Posterior vena cava (tissue), 2 donors: ENCODE data around the gene BMP7. TPM values are rescaled to one million over a fixed set of nuclear protein-coding genes. Genes with fewer than 3 reads are reported as not detected.
"Not testable (repeated sequence)": the region's sequence is repeated elsewhere in the genome, so short reads cannot be mapped to it uniquely, and the experiment has no call there.

Source experiments
- DNase-seq: peaks from one replicate; pipeline ENCODE4 v3.0.0-alpha.2; 2020; ENCODE audit warnings: low spot score
- intact Hi-C, 2 donors: fragments of 100-400 bp; cut with DNase I; formaldehyde crosslinking; loops; one replicate each; pipeline versions ENCODE4 v1.14.1 to v1.14.2; 2022 to 2023
- total RNA-seq, 2 donors: library from RNA; stranded (reverse); fragmentation: NEBNext Ultra II Directional; extraction: Animal tissue kit (Norgen Biotek cat#: 25700); gene quantifications; one replicate each; pipeline ENCODE4 v1.2.1, GENCODE V29; 2021
- donor health status: DM: yes; HTN: yes; CAD: no.
- donor health status: DM: yes; HTN: yes; CAD: no.

BMP7 gene
- total RNA-seq, 2 donors from 2014 or later = 0.65 TPM; not detected in 1

DNA sequence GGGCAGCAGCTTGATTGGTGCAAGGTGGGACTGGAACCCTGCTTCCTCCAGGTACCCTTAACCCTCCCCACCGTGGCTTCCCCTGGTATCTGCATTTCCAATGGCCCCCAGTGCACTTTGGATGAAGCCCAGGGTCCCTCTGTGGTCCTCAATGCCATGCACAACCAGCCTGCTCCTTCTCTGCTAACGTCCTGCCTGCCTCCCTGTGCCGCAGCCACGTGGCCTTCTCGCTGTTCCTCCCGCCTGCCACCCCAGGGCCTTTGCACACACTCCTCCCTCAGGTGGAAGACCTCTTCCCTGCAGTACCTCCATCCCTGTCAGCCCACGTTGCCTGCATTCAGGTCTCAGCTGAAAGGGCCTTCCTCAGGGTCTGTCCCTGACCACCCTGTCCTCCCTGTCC lies 101.6 kb downstream of the BMP7 start:
- DNase-seq = no peak
- intact Hi-C loops = no loop called here

DNA sequence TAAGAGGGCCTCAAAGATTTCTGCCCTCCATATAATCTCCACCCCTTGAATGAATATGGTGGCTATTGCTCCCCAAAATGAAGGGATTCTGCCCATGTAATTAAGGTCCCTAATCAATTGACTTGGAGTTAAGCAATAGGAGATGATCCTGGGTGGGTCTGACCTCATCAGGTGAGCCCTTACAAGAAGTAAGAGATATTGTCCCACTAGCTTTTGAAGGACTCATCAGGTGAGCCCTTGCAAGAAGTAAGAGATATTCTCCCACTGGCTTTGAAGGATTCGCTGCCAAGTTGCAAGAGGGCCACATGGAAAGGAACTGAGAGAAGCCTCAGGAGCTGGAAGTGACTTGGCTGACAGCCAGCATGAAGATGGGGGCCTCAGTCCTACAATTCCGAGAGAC lies 103.4 kb downstream of the BMP7 start:
- no peak for DNase-seq
- intact Hi-C loops = no loop called here

DNA sequence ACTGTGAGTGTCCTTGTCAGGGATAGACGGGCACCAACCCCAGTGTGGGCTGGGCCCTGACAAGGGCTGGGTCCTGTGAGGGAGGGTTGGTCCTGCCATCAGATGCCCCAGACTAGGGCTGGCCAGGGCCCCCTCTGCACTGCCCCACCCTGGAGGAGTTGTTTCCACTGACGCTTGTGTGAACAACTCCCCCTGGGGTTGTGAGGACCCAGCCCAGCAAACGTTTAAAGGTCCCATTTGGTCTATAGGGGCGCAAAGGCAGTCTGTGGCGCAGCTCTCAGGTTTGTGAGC lies 104.1 kb downstream of the BMP7 start:
- intact Hi-C loops = no loop called here
- DNase-seq = no peak

DNA sequence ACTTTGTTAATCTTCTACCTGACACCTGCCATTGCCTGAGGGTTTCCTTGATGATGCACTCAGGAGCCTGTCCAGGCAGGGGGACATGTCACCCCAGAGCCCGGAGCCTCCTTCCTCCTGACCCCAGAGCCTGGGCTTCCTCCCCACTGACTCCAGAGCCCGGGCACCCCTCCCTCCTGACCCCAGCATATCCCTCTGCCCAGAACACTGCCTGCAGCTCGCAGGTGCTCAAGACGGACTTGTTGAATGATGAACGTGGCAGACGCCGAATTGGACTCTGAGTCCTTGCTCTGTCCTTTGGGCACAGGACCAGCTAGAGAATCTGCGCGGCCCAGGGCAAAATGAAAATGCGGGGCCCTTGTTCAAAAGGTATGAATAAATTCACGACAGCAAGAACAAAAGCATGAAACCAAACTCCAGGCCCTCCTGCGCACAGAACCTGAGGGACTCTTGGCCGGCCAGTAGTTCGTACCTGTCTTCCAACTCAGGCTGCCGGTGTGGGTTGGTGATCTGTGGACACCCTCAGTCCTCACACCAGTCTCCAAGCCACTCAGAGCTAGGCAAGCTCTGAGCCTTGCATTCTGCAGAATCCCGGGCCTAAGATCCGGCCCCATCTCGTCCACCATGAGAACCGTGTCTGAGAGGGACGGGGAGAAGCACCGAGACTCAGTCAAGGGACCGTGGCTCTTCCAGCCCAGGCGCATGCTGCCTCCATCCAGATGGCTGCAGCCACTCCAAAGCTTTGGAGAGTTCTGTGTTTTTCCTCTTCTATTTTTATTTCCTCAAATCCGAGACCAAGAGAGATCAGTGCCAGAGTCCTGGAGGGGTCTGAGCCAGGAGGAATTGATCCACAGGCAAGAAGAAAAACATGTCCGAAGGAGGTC lies 104.7 kb downstream of the BMP7 start:
- intact Hi-C loops = no loop called here
- DNase-seq = no peak

DNA sequence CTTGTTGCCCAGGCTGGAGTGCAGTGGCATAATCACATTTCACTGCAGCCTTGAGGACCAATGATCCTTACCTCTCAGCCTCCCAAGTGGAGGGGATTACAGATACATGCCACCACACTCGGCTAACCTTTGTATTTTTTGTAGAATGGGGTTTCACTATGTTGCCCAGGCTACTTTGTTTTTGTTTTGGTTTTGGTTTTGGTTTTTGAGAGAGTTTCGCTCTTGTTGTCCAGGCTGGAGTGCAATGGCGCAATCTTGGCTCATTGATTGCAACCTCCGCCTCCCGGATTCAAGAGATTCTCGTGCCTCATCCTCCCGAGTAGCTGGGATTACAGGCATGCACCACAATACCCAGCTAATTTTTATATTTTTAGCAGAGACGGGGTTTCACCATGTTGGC lies 105.5 kb downstream of the BMP7 start:
- intact Hi-C loops = no loop called here
- no peak for DNase-seq

DNA sequence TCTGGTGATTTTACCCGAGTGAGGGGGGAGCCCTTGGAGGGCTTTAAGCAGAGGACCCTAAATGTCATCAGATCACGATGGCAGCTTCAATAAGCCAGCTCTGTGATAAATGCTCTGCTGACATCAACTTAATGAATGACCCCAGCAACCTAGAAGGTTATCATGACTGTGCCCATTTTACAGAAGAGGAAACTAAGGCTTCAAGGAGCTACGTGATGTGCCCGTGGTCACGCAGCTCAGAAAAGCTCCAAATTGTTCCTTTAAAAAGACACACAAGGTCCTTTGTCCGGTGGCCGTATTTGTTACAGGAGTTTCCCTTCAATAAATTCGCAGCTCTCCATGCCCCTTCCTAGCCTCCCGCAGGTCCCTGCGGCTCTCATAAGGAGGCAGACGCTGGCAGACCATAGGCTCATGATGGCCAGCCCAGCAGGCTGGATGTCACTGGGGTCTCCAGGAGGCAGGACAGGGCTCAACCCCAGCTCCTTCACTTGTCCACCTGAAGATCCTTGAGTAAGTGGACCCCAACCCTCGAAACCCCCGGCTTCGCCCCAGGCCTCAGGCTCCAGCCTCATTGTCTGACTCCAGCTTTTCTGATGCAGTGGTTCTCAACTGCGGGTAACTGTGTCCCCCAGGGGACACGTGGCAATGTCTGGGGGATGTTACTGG lies 106.4 kb downstream of the BMP7 start:
- intact Hi-C loops = no loop called here
- DNase-seq = no peak

DNA sequence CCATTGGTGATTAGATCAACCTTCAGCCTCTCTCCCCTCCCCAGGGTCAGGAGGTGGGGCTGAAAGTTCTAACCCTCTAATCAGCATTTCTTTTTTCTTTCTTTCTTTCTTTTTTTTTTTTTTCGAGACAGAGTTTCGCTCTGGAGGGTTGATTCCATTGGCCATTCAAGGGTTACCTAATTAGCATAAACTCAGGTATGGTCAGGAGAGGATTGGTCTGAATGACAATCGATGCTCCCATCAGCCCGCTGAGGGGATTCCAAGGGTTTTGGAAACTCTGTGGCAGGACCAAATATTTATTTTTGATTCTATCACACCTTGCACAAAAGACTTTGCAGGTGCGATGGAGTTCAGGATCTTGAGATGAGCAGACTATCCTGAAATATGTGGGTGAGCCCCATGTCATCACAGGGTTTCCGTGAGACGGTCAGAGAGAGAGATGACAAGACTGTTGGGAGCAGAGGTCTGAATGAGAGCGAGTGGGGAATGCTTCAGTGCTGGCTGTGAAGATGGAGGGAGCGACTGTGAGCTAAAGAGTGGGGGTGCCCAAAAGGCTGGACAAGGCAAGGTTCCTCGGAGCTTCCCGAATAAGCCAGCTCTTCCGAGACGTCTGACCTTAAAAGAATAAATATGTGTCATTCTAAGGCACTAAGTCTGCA lies 107.1 kb downstream of the BMP7 start:
- intact Hi-C loops = no loop called here
- no peak for DNase-seq

DNA sequence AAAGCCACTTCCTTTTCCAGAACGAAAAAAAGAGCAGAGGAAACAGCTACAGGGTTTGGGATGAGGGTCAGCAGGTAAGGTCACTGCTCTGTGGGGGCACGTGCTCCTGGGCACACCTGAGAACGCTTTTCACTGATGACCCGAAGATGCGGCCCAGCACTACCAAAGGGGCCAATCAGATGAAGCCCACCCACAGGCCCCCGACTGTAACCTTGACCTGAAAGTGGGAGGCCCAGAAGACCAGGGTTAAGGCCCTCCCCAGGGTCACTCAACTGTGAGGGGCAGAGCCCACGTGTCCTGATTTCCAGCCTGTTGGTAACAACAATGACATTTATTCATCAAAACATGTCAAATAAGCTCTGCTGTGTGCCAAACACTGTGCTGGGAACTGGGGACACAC lies 108.0 kb downstream of the BMP7 start:
- intact Hi-C loops = no loop called here
- no peak for DNase-seq

DNA sequence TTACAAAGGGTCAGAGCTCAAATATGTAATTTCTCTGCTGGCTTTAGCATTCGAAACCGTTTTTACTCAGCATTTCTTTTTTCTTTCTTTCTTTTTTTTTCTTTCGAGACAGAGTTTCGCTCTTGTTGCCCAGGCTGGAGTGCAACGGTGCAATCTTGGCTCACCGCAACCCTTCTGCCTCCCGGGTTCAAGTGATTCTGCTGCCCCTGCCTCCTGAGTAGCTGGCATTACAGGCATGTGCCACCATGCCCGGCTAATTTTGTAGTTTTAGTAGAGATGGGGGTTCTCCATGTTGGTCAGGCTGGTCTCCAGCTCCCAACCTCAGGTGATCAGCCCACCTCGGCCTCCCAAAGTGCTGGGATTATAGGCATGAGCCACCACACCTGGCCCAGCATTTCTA lies 108.7 kb downstream of the BMP7 start:
- intact Hi-C loops, DNase-seq: not testable (repeated sequence)

DNA sequence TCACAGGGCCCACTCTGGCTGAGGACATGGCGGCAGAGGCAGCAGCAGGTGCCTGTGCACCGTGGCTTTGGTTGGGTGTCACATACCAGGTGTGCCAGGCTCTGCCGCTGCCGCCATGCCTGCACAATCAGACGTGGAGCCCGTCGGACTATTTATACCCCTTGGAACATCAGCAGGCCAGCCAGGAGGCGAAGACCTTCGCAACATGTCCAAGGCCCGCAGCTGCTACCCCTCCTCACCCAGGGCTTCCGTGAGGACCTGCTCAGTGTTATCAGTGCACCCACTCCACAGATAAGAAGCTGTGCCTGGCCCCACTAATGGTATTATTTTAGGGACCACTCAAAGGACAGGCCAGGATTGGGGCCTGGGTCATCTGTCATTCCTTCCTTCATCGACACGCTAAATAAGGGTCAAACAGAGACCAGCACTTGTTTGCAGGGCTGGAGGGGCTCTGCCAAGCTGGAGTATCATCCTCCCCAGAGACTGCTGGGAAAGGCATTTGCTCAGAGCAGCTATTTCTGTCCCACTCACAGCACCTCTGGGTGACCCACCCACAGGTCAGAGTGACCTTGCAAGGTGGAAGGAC lies 109.2 kb downstream of the BMP7 start:
- intact Hi-C loops = no loop called here
- DNase-seq = no peak

DNA sequence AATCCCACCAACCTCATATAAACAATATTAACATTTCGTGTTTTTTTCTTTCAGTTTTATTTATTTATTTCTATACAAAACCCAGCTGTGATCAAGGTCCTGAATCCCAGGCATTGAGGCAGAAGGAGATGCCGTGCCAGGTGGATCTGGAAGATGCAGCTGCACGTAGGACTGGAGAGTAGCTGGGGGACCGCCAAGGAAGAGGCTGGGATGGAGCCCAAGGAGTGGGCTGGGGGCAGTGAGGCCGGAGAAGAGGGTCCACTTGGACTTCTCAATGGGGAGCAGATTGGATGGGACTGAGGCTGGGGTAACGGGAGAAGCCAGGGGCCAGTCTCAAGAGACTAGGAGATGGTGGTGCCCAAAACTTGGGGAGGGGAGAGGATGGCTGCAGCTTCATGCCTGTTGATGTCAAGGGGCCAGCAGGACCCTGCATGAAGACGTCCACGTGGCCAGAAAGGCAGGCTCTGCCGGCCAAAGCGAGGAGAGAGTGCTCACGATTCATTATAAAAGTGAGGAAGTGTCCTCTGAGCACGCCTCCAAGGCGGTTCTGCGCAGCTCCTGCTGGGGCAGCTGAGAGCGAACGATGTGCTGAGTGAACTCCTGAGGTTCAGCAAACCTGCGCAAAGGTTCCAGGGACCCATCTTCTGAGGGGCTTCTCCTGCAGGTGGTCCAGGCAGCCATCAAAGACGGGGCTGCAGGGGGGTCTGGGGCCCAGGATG lies 110.3 kb downstream of the BMP7 start:
- intact Hi-C loops = no loop called here
- DNase-seq = no peak

DNA sequence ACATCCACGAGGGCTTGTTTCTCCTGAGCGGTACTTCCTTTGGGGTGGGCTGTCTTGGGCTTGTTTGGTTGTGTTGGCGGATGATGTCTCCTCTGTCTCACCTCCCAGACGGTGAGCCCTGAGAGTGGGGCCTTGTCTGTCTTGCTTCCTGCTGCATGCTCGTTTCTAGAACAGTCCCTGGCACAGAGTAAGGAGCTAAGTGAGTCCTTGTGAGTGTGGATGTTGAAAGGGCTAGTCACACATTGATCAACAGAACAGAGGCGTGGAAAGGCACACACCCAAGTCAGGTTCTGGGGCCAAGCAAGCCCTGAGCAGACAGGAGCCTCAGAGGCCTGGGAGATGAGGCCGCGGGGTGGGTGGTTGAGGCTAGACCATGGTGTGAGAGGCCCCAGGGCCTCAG lies 111.0 kb downstream of the BMP7 start:
- intact Hi-C loops = no loop called here
- no peak for DNase-seq

DNA sequence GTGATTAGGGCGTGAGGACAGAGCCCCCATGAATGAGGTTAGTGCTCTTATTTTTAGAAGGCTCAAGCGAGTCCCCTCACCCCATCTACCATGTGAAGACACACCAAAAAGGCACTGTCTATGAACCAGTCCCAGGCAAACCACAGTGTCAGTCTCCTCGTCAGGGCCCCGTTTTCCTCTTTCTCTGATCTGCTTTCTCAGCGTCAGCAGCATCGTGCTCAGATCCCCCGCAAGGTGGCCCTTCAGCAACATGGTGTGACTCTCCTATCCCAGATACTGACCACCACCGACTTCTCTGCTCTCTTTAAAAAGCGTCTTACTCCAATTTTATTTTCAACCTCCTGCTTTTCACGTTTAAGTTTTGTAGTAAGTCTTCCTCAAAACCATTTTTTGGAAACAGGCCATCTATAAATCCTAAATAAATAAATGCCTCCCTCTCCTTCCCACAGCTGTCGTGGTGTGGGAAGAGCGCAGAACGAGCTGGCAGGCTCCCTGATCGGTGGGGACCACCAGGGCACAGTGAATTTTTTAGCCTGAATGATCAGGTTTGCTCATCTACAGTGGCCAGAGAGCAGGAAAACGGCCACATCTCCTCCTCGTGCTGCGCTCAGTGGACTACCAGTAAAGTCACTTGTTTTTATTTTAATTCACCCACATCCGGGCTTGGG lies 113.1 kb downstream of the BMP7 start:
- intact Hi-C loops = no loop called here
- no peak for DNase-seq

DNA sequence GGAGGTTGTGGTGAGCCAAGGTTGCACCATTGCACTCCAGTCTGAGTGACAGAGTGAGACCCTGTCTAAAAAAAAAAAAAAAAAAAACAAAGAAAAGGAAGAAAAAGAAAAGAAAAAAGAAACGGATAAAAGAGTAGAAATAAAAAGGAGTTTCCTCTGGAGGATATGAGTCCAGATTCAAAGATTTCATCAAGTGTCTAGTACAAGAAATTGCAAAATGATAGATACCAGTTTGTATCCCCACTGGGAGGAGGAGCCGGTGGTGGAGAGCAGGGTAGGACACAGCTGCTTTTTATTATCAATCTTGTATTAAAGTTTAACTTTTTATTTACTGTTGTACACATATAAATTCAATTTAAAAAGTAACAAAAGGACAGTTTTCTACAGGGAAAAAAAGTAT lies 113.9 kb downstream of the BMP7 start:
- no peak for DNase-seq
- intact Hi-C loops = no loop called here

DNA sequence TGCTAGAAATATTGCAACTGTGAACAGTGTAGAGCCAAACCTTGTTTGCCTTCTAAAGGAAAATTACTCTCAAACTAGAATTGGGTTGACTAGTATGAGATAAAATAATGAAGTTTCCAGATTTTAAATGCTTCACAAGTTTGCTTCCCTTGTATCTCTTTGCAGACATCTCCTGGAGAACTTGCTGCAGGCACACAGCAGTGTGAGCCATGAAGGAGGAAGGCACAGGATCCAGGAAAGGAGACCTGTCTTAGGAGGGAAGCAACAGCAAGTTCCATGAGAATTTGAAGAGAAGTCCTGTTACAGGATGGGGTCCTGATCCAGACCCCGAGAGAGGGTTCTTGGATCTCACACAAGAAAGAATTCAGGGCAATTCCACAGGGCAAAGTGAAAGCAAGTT lies 115.9 kb downstream of the BMP7 start:
- no peak for DNase-seq
- intact Hi-C loops = no loop called here

DNA sequence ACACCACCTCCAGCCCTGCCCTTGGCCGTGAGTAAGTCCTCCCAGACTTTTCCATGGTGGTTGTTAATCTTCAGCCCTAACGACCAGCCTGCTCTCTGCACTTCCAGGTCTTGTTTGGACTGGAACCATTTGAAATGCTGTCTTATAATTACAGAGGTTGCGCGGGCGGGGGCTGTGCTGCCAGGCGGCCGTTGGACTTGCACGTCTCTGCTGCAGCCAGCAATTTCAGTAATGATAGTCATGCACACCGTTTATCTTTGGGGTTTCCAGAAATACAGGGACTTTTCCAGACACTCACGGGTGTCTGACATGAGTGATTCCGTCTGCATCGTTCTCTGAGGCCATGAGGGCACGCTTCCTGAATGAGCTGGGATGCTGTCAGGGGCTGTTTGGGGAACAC lies 118.2 kb downstream of the BMP7 start:
- no peak for DNase-seq
- intact Hi-C loops = no loop called here

DNA sequence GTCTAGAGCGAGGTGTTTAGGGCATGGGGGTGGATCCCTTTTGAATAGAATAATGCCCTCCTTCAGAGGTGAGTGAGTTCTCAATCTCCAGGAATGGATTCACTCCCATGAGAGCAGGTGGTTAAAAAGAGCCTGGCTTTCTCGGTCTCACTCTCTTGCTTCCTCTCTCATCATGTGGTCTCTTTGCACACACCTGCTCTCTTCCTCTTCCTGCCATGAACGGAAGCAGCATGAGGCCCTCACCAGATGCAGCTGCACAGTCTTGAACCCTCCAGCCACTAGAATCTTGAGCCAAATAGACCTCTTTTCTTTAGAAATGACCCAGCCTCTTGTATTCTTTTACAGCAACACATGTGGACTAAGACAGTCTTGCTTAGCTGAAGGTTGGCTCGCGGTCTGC lies 119.3 kb downstream of the BMP7 start:
- no peak for DNase-seq
- intact Hi-C loops = no loop called here

DNA sequence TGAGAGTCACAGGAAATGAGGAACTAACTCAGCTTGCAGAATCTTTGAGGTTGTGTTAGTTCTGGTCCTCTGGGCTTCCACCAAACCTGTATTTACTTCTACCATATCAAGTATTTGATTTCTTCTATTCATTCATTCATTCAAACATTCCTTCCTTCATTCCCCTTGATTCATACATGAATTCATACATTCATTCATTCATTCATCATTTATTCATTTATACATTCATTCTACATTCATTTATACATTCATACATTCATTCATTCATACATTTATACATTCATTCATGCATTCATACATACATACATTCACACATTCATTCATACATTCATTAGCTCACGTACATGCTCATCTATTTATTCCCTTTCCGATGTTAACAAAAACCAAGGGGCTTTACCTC lies 120.3 kb downstream of the BMP7 start:
- intact Hi-C loops = no loop called here
- no peak for DNase-seq

DNA sequence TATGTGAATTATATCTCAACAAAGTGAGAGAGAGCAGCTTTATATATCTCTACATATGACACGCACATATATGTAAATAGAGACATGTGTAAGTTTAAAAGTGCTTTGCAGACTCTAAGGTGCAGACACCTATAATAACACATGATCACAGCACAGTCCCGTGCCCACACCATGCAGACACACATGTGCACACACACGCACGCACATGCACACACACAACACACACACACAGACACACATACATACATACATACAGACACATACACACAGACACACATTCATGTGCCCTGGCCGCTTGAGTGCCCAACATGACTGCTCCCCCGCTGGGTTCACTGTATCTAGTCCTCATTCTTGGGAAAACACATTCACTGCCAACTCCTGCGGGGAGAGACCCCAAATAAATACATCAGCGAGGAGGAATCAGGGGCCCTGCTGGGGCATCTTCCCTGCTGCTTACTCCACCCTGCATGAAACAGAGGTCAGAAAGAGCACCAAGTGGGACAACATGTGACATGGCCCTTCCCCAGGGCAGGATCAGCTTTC lies 121.3 kb downstream of the BMP7 start:
- intact Hi-C loops = no loop called here
- no peak for DNase-seq
